ENCODE data around the gene RHOD. TPM values are rescaled to one million over a fixed set of nuclear protein-coding genes. Genes with fewer than 3 reads are reported as not detected.

Gene RHOD
- total RNA-seq, 4 donors from 2014 or later, result 74.6 to 109 (median 87.8) TPM

- intact Hi-C loops (cut with DNase I; ENCODE audit: low total_unique reads), result no loop called here
- no peak for DNase-seq (ENCODE audit: low spot score in 2 of 2)
- TF ChIP-seq CTCF (IDR thresholded peaks at IDR 0.05) (no peak), POLR2A (IDR thresholded peaks at IDR 0.05) (no peak)
- no peak overlapping the region for H3K4me3 ChIP-seq (ENCODE audit: low read depth, poor library complexity, severe bottlenecking)
- WGBS, 2 donors, result 92 to 95% methylated on average over 4 of the region's 4 CpGs
These were observed 4.6 kb upstream of the RHOD start for GRCh38 chr11:67051945-67052488.

GRCh38 chr11:67052891-67053290 lies 3.8 kb upstream of the RHOD start:
- H3K4me3 ChIP-seq (ENCODE audit: low read depth, poor library complexity, severe bottlenecking), result no peak overlapping the region
- intact Hi-C loops (cut with DNase I; ENCODE audit: low total_unique reads), result no loop called here
- WGBS, 2 donors, result 64 to 67% methylated on average over 5 of the region's 5 CpGs
- TF ChIP-seq CTCF (IDR thresholded peaks at IDR 0.05) (no peak), POLR2A (IDR thresholded peaks at IDR 0.05) (no peak)
- no peak for DNase-seq (ENCODE audit: low spot score in 2 of 2)

- H3K4me3 ChIP-seq (ENCODE audit: low read depth, poor library complexity, severe bottlenecking), result no peak overlapping the region
- no peak for DNase-seq (ENCODE audit: low spot score in 2 of 2)
- 28 to 30% methylated on average over 7 of the region's 7 CpGs for WGBS, 2 donors
- intact Hi-C loops (cut with DNase I; ENCODE audit: low total_unique reads), result no loop called here
- TF ChIP-seq CTCF (IDR thresholded peaks at IDR 0.05), result no peak
- TF ChIP-seq POLR2A (IDR thresholded peaks at IDR 0.05), result no peak
These were observed 2.7 kb upstream of the RHOD start for GRCh38 chr11:67053896-67054329.

GRCh38 chr11:67054346-67054835 lies 2.3 kb upstream of the RHOD start:
- WGBS, 2 donors, result 66 to 73% methylated on average over 8 to 9 of the region's 9 CpGs
- intact Hi-C loops (cut with DNase I; ENCODE audit: low total_unique reads), result no loop called here
- H3K4me3 ChIP-seq (ENCODE audit: low read depth, poor library complexity, severe bottlenecking), result no peak overlapping the region
- no peak for DNase-seq (ENCODE audit: low spot score in 2 of 2)
- TF ChIP-seq CTCF (IDR thresholded peaks at IDR 0.05) (no peak), POLR2A (IDR thresholded peaks at IDR 0.05) (no peak)

- WGBS, 2 donors, result 48 to 54% methylated on average over 10 of the region's 10 CpGs
- no peak overlapping the region for H3K4me3 ChIP-seq (ENCODE audit: low read depth, poor library complexity, severe bottlenecking)
- TF ChIP-seq CTCF (IDR thresholded peaks at IDR 0.05), result no peak
- TF ChIP-seq POLR2A (IDR thresholded peaks at IDR 0.05), result no peak
- DNase-seq (ENCODE audit: low spot score in 2 of 2), result peak; percentile 57 to 90
- intact Hi-C loops (cut with DNase I; ENCODE audit: low total_unique reads), result no loop called here
These were observed 1.7 kb upstream of the RHOD start for GRCh38 chr11:67054836-67055523.
